MM.1S (cell line): ENCODE measurements around the gene FGF11.

Experiments
- CTCF ChIP-seq: fragments of 300-600 bp; sonication (generic); IDR thresholded peaks from 2 replicates; pipeline ENCODE4 v1.5.1; 2016; ENCODE audit warnings: antibody characterized with exemption, low read length, mixed read lengths
- EZH2 ChIP-seq: fragments of 300-600 bp; sonication (generic); optimal IDR thresholded peaks from 2 replicates; pipeline ENCODE3; 2017; ENCODE audit warnings: low read depth, mild to moderate bottlenecking, antibody characterized with exemption, low read length, mixed read lengths

GRCh38 chr17:7426896-7427489 is 12.3 kb upstream of the FGF11 start:
- TF ChIP-seq CTCF = no peak
- TF ChIP-seq EZH2 = no peak
